HCT116 (cell line): ENCODE measurements around the gene ZNHIT6. TPM values are rescaled to one million over a fixed set of nuclear protein-coding genes. Genes with fewer than 3 reads are reported as not detected.

Experiments
- ATAC-seq: fragments of 200-7000 bp; cut with Tn5 transposase; 2 replicates; pipeline ENCODE4 v1.9.1; 2020; ENCODE audit warnings: mild to moderate bottlenecking, moderate library complexity
- BruUV-seq: library from RNA; stranded (reverse); fragments of 400-500 nt; replicated peaks from 2 replicates; lab custom pipeline; 2021; lab: Mats Ljungman, UMichigan
- CTCF ChIA-PET: fragments of 300-600 bp; sonication (Branson Sonifier 250); formaldehyde crosslinking; loops from one replicate; lab custom pipeline; 2021; ENCODE audit warnings: antibody characterized with exemption; lab: Charles Lee
- POLR2A ChIA-PET: fragments of 300-600, 350-600 bp; sonication (Branson Sonifier 250); formaldehyde crosslinking; loops from one replicate; lab custom pipeline; 2021; ENCODE audit warnings: antibody characterized with exemption; lab: Charles Lee
- RAD21 ChIA-PET, 2 experiments: fragments of 300-600 bp; sonication (Branson Sonifier 250); formaldehyde crosslinking; loops; one replicate each; lab custom pipeline; 2023; ENCODE audit warnings: low total read pairs in 2 of 2; ENCODE audit not compliant: uncharacterized antibody in 2 of 2, unreplicated experiment in 2 of 2, low non-redundant PET in 1 of 2; lab: Charles Lee
- DNase-seq: peaks from one replicate; pipeline ENCODE4 v3.0.0-alpha.2; 2010; ENCODE audit warnings: low read depth, low spot score
- H2AFZ ChIP-seq: fragments of 200-600 bp; shearing (Covaris generic), sonication (generic); 2 replicates; pipeline ENCODE4 v1.6.1; 2017; ENCODE audit warnings: low read depth, mixed run types, mixed read lengths, antibody characterized with exemption, low read length; ENCODE audit not compliant: poor library complexity, severe bottlenecking
- H3K27ac ChIP-seq: 2 replicates; pipeline ENCODE4 v1.5.1; 2012; ENCODE audit warnings: low read depth, low read length
- H3K27me3 ChIP-seq: fragments of 200-600 bp; sonication (generic); 2 replicates; pipeline ENCODE4 v1.6.1; 2016; ENCODE audit warnings: mixed run types, low read length, mixed read lengths; ENCODE audit not compliant: insufficient read depth
- H3K36me3 ChIP-seq, 2 experiments: fragments of 200-500 bp in 1 of 2; fragments of 200-600 bp in 1 of 2; sonication (Bioruptor generic) in 1 of 2; sonication (generic) in 1 of 2; 2 replicates each; pipeline versions ENCODE4 v1.5.1 to v1.6.1; 2014 to 2016; ENCODE audit warnings: low read length in 2 of 2, inconsistent platforms in 1 of 2, mixed read lengths in 1 of 2, mixed run types in 1 of 2; ENCODE audit not compliant: insufficient read depth in 2 of 2, control insufficient read depth in 1 of 2
- H3K4me1 ChIP-seq, 2 experiments: fragments of 200-600 bp in 1 of 2; sonication (generic) in 1 of 2; 2 replicates each; pipeline versions ENCODE4 v1.5.1 to v1.6.1; 2012 to 2017; ENCODE audit warnings: low read length in 2 of 2, inconsistent platforms in 1 of 2, mild to moderate bottlenecking in 1 of 2, mixed read lengths in 1 of 2, mixed run types in 1 of 2, moderate library complexity in 1 of 2; ENCODE audit not compliant: insufficient read depth in 2 of 2, control insufficient read depth in 1 of 2
- H3K4me2 ChIP-seq: fragments of 200-600 bp; sonication (generic); 2 replicates; pipeline ENCODE4 v1.6.1; 2017; ENCODE audit warnings: mixed run types, low read length, mixed read lengths
- H3K4me3 ChIP-seq, 2 experiments: fragments of 200-600 bp in 1 of 2; sonication (generic) in 1 of 2; replicated peaks in 1 of 2; 2 replicates each; pipeline ENCODE4 v1.5.1; 2011 to 2016; ENCODE audit warnings: low read length in 2 of 2, control low read depth in 1 of 2, low read depth in 1 of 2, mild to moderate bottlenecking in 1 of 2, mixed read lengths in 1 of 2, mixed run types in 1 of 2
- H3K79me2 ChIP-seq: fragments of 200-600 bp; sonication (generic); 2 replicates; pipeline ENCODE4 v1.6.1; 2017; ENCODE audit warnings: mild to moderate bottlenecking, mixed run types, low read length, moderate library complexity, mixed read lengths; ENCODE audit not compliant: insufficient read depth
- H3K9ac ChIP-seq: fragments of 200-600 bp; sonication (generic); 2 replicates; pipeline ENCODE4 v1.6.1; 2016; ENCODE audit warnings: low read length, mixed read lengths
- H3K9me2 ChIP-seq: fragments of 200-600 bp; sonication (generic), shearing (Covaris generic); 2 replicates; pipeline ENCODE4 v1.6.1; 2017; ENCODE audit warnings: mixed run types, mild to moderate bottlenecking, moderate library complexity; ENCODE audit not compliant: insufficient read depth
- H3K9me3 ChIP-seq, 2 experiments: fragments of 200-500 bp in 1 of 2; fragments of 200-600 bp in 1 of 2; sonication (Bioruptor generic) in 1 of 2; sonication (generic) in 1 of 2; 2 replicates each; pipeline ENCODE4 v1.6.1; 2014 to 2017; ENCODE audit warnings: low read length in 2 of 2, mixed read lengths in 2 of 2, inconsistent platforms in 1 of 2, low read depth in 1 of 2, mild to moderate bottlenecking in 1 of 2, mixed run types in 1 of 2, moderate library complexity in 1 of 2; ENCODE audit not compliant: control insufficient read depth in 1 of 2, insufficient read depth in 1 of 2
- H4K20me1 ChIP-seq: fragments of 200-600 bp; sonication (generic), shearing (Covaris generic); 2 replicates; pipeline ENCODE4 v1.6.1; 2017; ENCODE audit warnings: mixed run types, mild to moderate bottlenecking, moderate library complexity; ENCODE audit not compliant: insufficient read depth
- CBX3 ChIP-seq: IDR thresholded peaks from 2 replicates; pipeline ENCODE4 v1.6.1; 2012; ENCODE audit warnings: low read depth
- EZH2 ChIP-seq: fragments of 200-600 bp; sonication (generic); IDR thresholded peaks from 2 replicates; pipeline ENCODE4 v1.6.1; 2017; ENCODE audit warnings: antibody characterized with exemption, mixed run types
- FOSL1 ChIP-seq: IDR thresholded peaks from 2 replicates; pipeline ENCODE4 v1.6.1; 2012; ENCODE audit warnings: low read depth
- JUND ChIP-seq: IDR thresholded peaks from 2 replicates; pipeline ENCODE4 v1.6.1; 2012
- MAX ChIP-seq: IDR thresholded peaks from 2 replicates; pipeline ENCODE4 v1.6.1; 2012
- RAD21 ChIP-seq: IDR thresholded peaks from 2 replicates; pipeline ENCODE4 v1.6.1; 2012; ENCODE audit warnings: low read depth, mild to moderate bottlenecking
- SIN3A ChIP-seq: IDR thresholded peaks from 2 replicates; pipeline ENCODE4 v1.6.1; 2012; ENCODE audit warnings: low read depth
- TCF7L2 ChIP-seq: IDR thresholded peaks from 2 replicates; pipeline ENCODE4 v1.7.0; 2011; ENCODE audit warnings: borderline replicate concordance, inconsistent platforms; ENCODE audit not compliant: insufficient read depth, insufficient read length; ENCODE audit errors: extremely low read depth
- ZFX ChIP-seq: fragments of 450-650 bp; IDR thresholded peaks from 2 replicates; pipeline ENCODE4 v1.6.1; 2017
- intact Hi-C: fragments of 100-400 bp; cut with micrococcal nuclease; formaldehyde crosslinking; loops from 2 replicates; pipeline ENCODE4 v1.10.0; 2022
- total RNA-seq: library from RNA; stranded (reverse); gene quantifications from one replicate; pipeline ENCODE4 v1.2.1, GENCODE V29; 2021; ENCODE audit not compliant: unreplicated experiment
- TF ChIP-seq, protein P1 (sequence below): IDR thresholded peaks from 2 replicates; pipeline ENCODE4 v1.6.1; 2012; ENCODE audit warnings: low read depth
- TF ChIP-seq, protein P2 (sequence below): IDR thresholded peaks from 2 replicates; pipeline ENCODE4 v1.6.1; 2012

The ZNHIT6 gene
- total RNA-seq, 1 experiment from 2014 or later, result 18.4 TPM

GRCh38 chr1:85604298-85604997 is 103.8 kb downstream of the ZNHIT6 start:
- RAD21 ChIA-PET, result no interaction called here
- H3K9me2 ChIP-seq, result no peaks in the 10 kb centered on the region
- TF ChIP-seq ZFX (no peak), SIN3A (no peak), TCF7L2 (no peak), FOSL1 (no peak), RAD21 (no peak), JUND (no peak), MAX (no peak), EZH2 (no peak), CBX3 (no peak)
- TF ChIP-seq, protein P1, sequence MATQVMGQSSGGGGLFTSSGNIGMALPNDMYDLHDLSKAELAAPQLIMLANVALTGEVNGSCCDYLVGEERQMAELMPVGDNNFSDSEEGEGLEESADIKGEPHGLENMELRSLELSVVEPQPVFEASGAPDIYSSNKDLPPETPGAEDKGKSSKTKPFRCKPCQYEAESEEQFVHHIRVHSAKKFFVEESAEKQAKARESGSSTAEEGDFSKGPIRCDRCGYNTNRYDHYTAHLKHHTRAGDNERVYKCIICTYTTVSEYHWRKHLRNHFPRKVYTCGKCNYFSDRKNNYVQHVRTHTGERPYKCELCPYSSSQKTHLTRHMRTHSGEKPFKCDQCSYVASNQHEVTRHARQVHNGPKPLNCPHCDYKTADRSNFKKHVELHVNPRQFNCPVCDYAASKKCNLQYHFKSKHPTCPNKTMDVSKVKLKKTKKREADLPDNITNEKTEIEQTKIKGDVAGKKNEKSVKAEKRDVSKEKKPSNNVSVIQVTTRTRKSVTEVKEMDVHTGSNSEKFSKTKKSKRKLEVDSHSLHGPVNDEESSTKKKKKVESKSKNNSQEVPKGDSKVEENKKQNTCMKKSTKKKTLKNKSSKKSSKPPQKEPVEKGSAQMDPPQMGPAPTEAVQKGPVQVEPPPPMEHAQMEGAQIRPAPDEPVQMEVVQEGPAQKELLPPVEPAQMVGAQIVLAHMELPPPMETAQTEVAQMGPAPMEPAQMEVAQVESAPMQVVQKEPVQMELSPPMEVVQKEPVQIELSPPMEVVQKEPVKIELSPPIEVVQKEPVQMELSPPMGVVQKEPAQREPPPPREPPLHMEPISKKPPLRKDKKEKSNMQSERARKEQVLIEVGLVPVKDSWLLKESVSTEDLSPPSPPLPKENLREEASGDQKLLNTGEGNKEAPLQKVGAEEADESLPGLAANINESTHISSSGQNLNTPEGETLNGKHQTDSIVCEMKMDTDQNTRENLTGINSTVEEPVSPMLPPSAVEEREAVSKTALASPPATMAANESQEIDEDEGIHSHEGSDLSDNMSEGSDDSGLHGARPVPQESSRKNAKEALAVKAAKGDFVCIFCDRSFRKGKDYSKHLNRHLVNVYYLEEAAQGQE, result no peak
- TF ChIP-seq, protein P2, sequence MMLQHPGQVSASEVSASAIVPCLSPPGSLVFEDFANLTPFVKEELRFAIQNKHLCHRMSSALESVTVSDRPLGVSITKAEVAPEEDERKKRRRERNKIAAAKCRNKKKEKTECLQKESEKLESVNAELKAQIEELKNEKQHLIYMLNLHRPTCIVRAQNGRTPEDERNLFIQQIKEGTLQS, result no peak
- H4K20me1 ChIP-seq, result no peaks in the 10 kb centered on the region
- H3K36me3 ChIP-seq, result no peaks in the 10 kb centered on the region
- no peak overlapping the region for H3K4me2 ChIP-seq
- intact Hi-C loops, result no loop called here
- H3K27ac ChIP-seq, result no peak overlapping the region
- DNase-seq (no peak), ATAC-seq (no peak)
- no TSS peak for BruUV-seq
- CTCF ChIA-PET, result no interaction called here
- no peak overlapping the region for H3K4me3 ChIP-seq
- H2AFZ ChIP-seq, result no peak overlapping the region
- H3K9me3 ChIP-seq, result no peaks in the 10 kb centered on the region
- H3K9ac ChIP-seq, result no peak overlapping the region
- peaks cover 30 to 40% of the 10 kb centered on the region in 2 experiments for H3K4me1 ChIP-seq
- H3K79me2 ChIP-seq, result no peaks in the 10 kb centered on the region
- H3K27me3 ChIP-seq, result no peaks in the 10 kb centered on the region
- POLR2A ChIA-PET, result interaction anchor here (1.2 kb wide), 1 partner anchor 24 kb away, joined by 3 read pairs; the partner anchor contains the start of gene CCN1
